H1 (cell line): Measurements from ENCODE around the gene LTA.

Experiments used
- CREB1 ChIP-seq: IDR thresholded peaks from 2 replicates; pipeline ENCODE4 v1.6.1; 2012; ENCODE audit warnings: inconsistent platforms
- CTCF ChIP-seq, 3 experiments: IDR thresholded peaks; 1 replicate in 2 of 3; 2 replicates in 1 of 3; pipeline versions ENCODE4 v1.5.1 to v1.6.1; 2011; ENCODE audit warnings: low read length in 3 of 3, mild to moderate bottlenecking in 3 of 3, inconsistent platforms in 2 of 3, low read depth in 1 of 3, moderate library complexity in 1 of 3; ENCODE audit not compliant: insufficient read depth in 1 of 3; ENCODE audit errors: control extremely low read depth in 1 of 3
- E2F6 ChIP-seq: IDR thresholded peaks from 2 replicates; pipeline ENCODE4 v1.6.1; 2012; ENCODE audit warnings: inconsistent platforms
- EZH2 ChIP-seq: fragments of 200-600 bp; sonication (generic); IDR thresholded peaks from 2 replicates; pipeline ENCODE4 v1.7.1; 2012; ENCODE audit warnings: low read depth, mild to moderate bottlenecking, moderate library complexity, low read length, inconsistent platforms; ENCODE audit not compliant: severe bottlenecking
- FOSL1 ChIP-seq: IDR thresholded peaks from 2 replicates; pipeline ENCODE4 v1.6.1; 2011; ENCODE audit warnings: mild to moderate bottlenecking, low read depth, low read length, moderate library complexity; ENCODE audit not compliant: insufficient read depth
- GABPA ChIP-seq: IDR thresholded peaks from 2 replicates; pipeline ENCODE4 v1.6.1; 2011; ENCODE audit warnings: mild to moderate bottlenecking, low read length, moderate library complexity, borderline replicate concordance; ENCODE audit not compliant: insufficient read depth
- KDM5A ChIP-seq: fragments of 200-600 bp; IDR thresholded peaks from 2 replicates; pipeline ENCODE4 v1.7.1; 2012; ENCODE audit warnings: mild to moderate bottlenecking, low read length, inconsistent platforms, mixed read lengths
- POLR2A ChIP-seq, 2 experiments: IDR thresholded peaks; 1 replicate in 1 of 2; 2 replicates in 1 of 2; pipeline ENCODE4 v1.6.1; 2011; ENCODE audit warnings: low read depth in 2 of 2, low read length in 2 of 2, mild to moderate bottlenecking in 2 of 2; ENCODE audit errors: control extremely low read depth in 1 of 2
- POLR2AphosphoS5 ChIP-seq: IDR thresholded peaks from 2 replicates; pipeline ENCODE4 v1.6.1; 2011; ENCODE audit warnings: low read depth, low read length
- RBBP5 ChIP-seq: IDR thresholded peaks from 2 replicates; pipeline ENCODE4 v1.7.1; 2012; ENCODE audit warnings: low read depth, mild to moderate bottlenecking, inconsistent platforms, low read length, moderate library complexity, borderline replicate concordance
- SP1 ChIP-seq: IDR thresholded peaks from 2 replicates; pipeline ENCODE4 v1.6.1; 2011; ENCODE audit warnings: low read depth, low read length
- SP4 ChIP-seq: IDR thresholded peaks from 2 replicates; pipeline ENCODE4 v1.6.1; 2012; ENCODE audit warnings: low read length, inconsistent platforms
- USF2 ChIP-seq: IDR thresholded peaks from 2 replicates; pipeline ENCODE4 v1.6.1; 2011; ENCODE audit warnings: low read length, improper control_type of control experiment

GRCh38 chr6:31614684-31615578, 42.8 kb downstream of the LTA start, which contains the start of gene AIF1:
- TF ChIP-seq RBBP5 (no peak), CTCF (IDR thresholded peaks at IDR 0.05; ENCODE audit: control extremely low read depth in 1 of 3, insufficient read depth in 1 of 3, low read depth in 1 of 3, low read length in 3 of 3) (no peak), GABPA (no peak), SP4 (no peak), SP1 (no peak), KDM5A (no peak), POLR2AphosphoS5 (no peak), USF2 (no peak), E2F6 (no peak), CREB1 (no peak), EZH2 (no peak), POLR2A (IDR thresholded peaks at IDR 0.05; ENCODE audit: control extremely low read depth in 1 of 2, low read depth in 2 of 2, low read length in 2 of 2) (no peak), FOSL1 (no peak)
